HepG2 (cell line): ENCODE results near the gene NTMT1. TPM values are rescaled to one million over a fixed set of nuclear protein-coding genes. Genes with fewer than 3 reads are reported as not detected.

ENCODE experiments used
- ARNT2 ChIP-seq: sonication (generic); formaldehyde crosslinking; IDR thresholded peaks from 2 replicates; pipeline ENCODE4 v1.8.0; 2022; ENCODE audit warnings: mild to moderate bottlenecking, low read depth, missing genetic modification reagents, moderate library complexity
- BATF2 ChIP-seq: sonication (generic); formaldehyde crosslinking; IDR thresholded peaks from 2 replicates; pipeline ENCODE4 v1.8.0; 2022; ENCODE audit warnings: mild to moderate bottlenecking, missing genetic modification reagents, moderate library complexity
- CHCHD3 ChIP-seq: sonication (generic); formaldehyde crosslinking; IDR thresholded peaks from 2 replicates; pipeline ENCODE4 v1.8.0; 2022; ENCODE audit warnings: mild to moderate bottlenecking, missing genetic modification reagents, moderate library complexity
- DDIT3 ChIP-seq: sonication (generic); formaldehyde crosslinking; IDR thresholded peaks from 2 replicates; pipeline ENCODE4 v1.4.0; 2020; ENCODE audit warnings: mild to moderate bottlenecking, missing genetic modification reagents
- ELF1 ChIP-seq: sonication (generic); formaldehyde crosslinking; IDR thresholded peaks from 2 replicates; pipeline ENCODE4 v1.4.0; 2020; ENCODE audit warnings: missing genetic modification reagents
- GATAD1 ChIP-seq: IDR thresholded peaks from 2 replicates; pipeline ENCODE4 v1.6.1; 2016; ENCODE audit warnings: missing genetic modification reagents, missing compliant biosample characterization
- HNRNPK ChIP-seq: fragments of 200-400 bp; formaldehyde crosslinking; IDR thresholded peaks from 2 replicates; pipeline ENCODE4 v1.6.1; 2018; ENCODE audit warnings: low read length, low read depth, moderate library complexity, mild to moderate bottlenecking; ENCODE audit not compliant: poor library complexity, severe bottlenecking
- NONO ChIP-seq, 2 experiments: fragments of 450-650 bp in 1 of 2; sonication (generic) in 1 of 2; formaldehyde crosslinking in 1 of 2; IDR thresholded peaks in 1 of 2; conservative IDR thresholded peaks in 1 of 2; 2 replicates each; pipeline versions ENCODE4 v1.6.1 to v1.8.0; 2017 to 2022; ENCODE audit warnings: mild to moderate bottlenecking in 1 of 2, missing genetic modification reagents in 1 of 2, moderate library complexity in 1 of 2
- SETDB1 ChIP-seq: sonication (generic); formaldehyde crosslinking; IDR thresholded peaks from 2 replicates; pipeline ENCODE4 v1.5.1; 2020; ENCODE audit warnings: missing genetic modification reagents, mild to moderate bottlenecking, borderline replicate concordance
- THAP11 ChIP-seq: IDR thresholded peaks from 2 replicates; pipeline ENCODE4 v1.6.1; 2016; ENCODE audit warnings: missing biosample characterization, missing genetic modification reagents
- THAP9 ChIP-seq: sonication (generic); formaldehyde crosslinking; IDR thresholded peaks from 2 replicates; pipeline ENCODE4; 2020; ENCODE audit warnings: missing genetic modification reagents, mild to moderate bottlenecking, borderline replicate concordance
- ZBTB38 ChIP-seq: sonication (generic); formaldehyde crosslinking; IDR thresholded peaks from 2 replicates; pipeline ENCODE4 v1.5.1; 2020; ENCODE audit warnings: mild to moderate bottlenecking, missing genetic modification reagents
- ZHX2 ChIP-seq, 2 experiments: sonication (generic) in 1 of 2; formaldehyde crosslinking in 1 of 2; IDR thresholded peaks; 2 replicates each; pipeline versions ENCODE4 v1.6.1 to v1.9.0; 2014 to 2022; ENCODE audit warnings: antibody characterized with exemption in 1 of 2, borderline replicate concordance in 1 of 2, inconsistent platforms in 1 of 2, low read depth in 1 of 2, missing genetic modification reagents in 1 of 2
- ZNF121 ChIP-seq: sonication (generic); formaldehyde crosslinking; IDR thresholded peaks from 2 replicates; pipeline ENCODE4 v1.5.0; 2020; ENCODE audit warnings: mild to moderate bottlenecking, missing genetic modification reagents
- ZNF329 ChIP-seq: sonication (generic); formaldehyde crosslinking; IDR thresholded peaks from 2 replicates; pipeline ENCODE4 v1.9.0; 2021; ENCODE audit warnings: low read depth, mild to moderate bottlenecking, missing genetic modification reagents
- ZNF660 ChIP-seq: sonication (generic); formaldehyde crosslinking; IDR thresholded peaks from 2 replicates; pipeline ENCODE4 v1.5.1; 2020; ENCODE audit warnings: mild to moderate bottlenecking, low read depth, missing genetic modification reagents, borderline replicate concordance
- ZNF709 ChIP-seq: sonication (generic); formaldehyde crosslinking; IDR thresholded peaks from 2 replicates; pipeline ENCODE4 v1.5.0; 2020; ENCODE audit warnings: mild to moderate bottlenecking, missing genetic modification reagents
- ZNF724P ChIP-seq: sonication (generic); formaldehyde crosslinking; IDR thresholded peaks from 2 replicates; pipeline ENCODE4 v1.8.0; 2022; ENCODE audit warnings: missing genetic modification reagents, borderline replicate concordance
- polyA plus RNA-seq, 8 experiments: library from polyadenylated mRNA; depleted of rRNA in 3 of 8; stranded (reverse) in 7 of 8; unstranded in 1 of 8; fragments of >200 nt; fragmentation: Illumina TruSeq in 4 of 8; extraction: Trizol in 4 of 8; gene quantifications; 2 replicates each; pipeline versions ENCODE4 v1.2.1 to v1.2.3, GENCODE V29; 2011 to 2016; ENCODE audit warnings: low read depth in 4 of 8, missing spikeins in 1 of 8, mixed read lengths in 1 of 8; ENCODE audit not compliant: insufficient read depth in 1 of 8
- total RNA-seq, 5 experiments: library from RNA; depleted of rRNA; stranded (reverse); fragments of >200 nt; fragmentation: Illumina TruSeq; extraction: Trizol; gene quantifications; 2 replicates each; pipeline ENCODE4 v1.2.3, GENCODE V29; 2016; ENCODE audit warnings: low read depth in 1 of 5

Gene NTMT1
- total and polyA plus RNA-seq, 2 of the 13 experiments (the other 11 are each of a cell fraction or from before 2014, with no cell fraction given): 49.1 to 53.8 TPM

- TF ChIP-seq ARNT2: peak; percentile 80
- TF ChIP-seq CHCHD3 (CRISPR knock-in tag): 0 out of 2 replicates have a peak, but pooled peaks have one; percentile 12
- TF ChIP-seq THAP11: 0 out of 2 replicates have a peak, but pooled peaks have one; percentile 11
- TF ChIP-seq GATAD1 (CRISPR knock-in tag): no peak
- 0 out of 2 replicates have a peak, but pooled peaks have one; percentile 55 for TF ChIP-seq ZNF709
- no peak for TF ChIP-seq ELF1 (CRISPR knock-in tag)
- TF ChIP-seq SETDB1 (CRISPR knock-in tag): no peak
- no peak; the same call in 1 of the 2 replicates for TF ChIP-seq ZNF724P (CRISPR knock-in tag)
- TF ChIP-seq ZBTB38: peak; percentile 72; the same call in 1 of the 2 replicates
- TF ChIP-seq ZNF660: no peak
- TF ChIP-seq BATF2: no peak
- no peak for TF ChIP-seq DDIT3 (CRISPR knock-in tag)
- TF ChIP-seq ZNF121: no peak
- TF ChIP-seq ZHX2 (IDR thresholded peaks at IDR 0.05; ENCODE audit: low read depth): no peak
- no peak for TF ChIP-seq ZHX2 (CRISPR knock-in tag; IDR thresholded peaks at IDR 0.05; ENCODE audit: borderline replicate concordance)
- 0 out of 2 replicates have a peak, but pooled peaks have one; percentile 17 for TF ChIP-seq THAP9 (CRISPR knock-in tag)
- TF ChIP-seq NONO (IDR thresholded peaks at IDR 0.05): no peak
- TF ChIP-seq NONO (CRISPR knock-in tag; conservative IDR thresholded peaks at IDR 0.05): peak; percentile 26; the same call in 1 of the 2 replicates
- TF ChIP-seq HNRNPK: peak; percentile 9
- no peak for TF ChIP-seq ZNF329
These were observed 15.3 kb upstream of the NTMT1 start (continued) for GRCh38 chr9:129610473-129611306.
